GM21447 (cell line): ENCODE data around the gene MMP21.
A peak's percentile ranks its signal among the peaks of the same experiment; 100 is the strongest.

Experiments used
- ATAC-seq: cut with Tn5 transposase; IDR thresholded peaks from one replicate; pipeline ENCODE4 v1.9.1; 2021; ENCODE audit not compliant: unreplicated experiment

Gene MMP21

DNA sequence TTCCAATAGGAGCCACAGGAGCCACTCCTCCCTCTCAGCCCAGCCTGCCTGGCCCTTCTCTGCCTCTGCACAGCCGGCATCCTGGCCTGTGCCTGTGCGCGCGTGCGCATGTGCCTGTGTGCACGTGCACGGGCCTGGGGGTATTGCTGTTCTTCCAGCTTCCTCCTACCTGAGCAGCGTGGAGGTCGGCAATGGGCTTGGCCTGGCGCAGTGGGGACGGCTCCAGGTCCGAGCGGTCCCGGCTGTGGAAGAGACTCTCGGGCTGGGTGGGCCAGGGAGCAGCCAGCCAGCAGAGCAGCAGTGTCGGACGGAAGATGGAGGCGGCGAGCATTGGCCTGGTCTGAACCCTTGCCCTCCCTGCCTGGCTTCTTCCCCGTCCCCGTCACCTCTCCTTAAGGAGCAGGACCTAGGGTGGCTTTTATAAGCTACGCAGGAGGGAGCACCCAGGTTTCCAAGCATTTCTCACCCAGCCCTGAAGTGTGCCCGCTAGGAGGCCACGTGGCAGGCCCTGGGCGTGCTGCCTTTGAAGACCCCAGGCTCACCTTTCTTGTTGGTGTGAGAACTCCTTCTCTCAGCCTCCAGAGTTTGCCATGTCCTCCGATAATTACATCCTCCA is at the start of gene MMP21:
Gene MMP21 (minus strand): TSS at position 331 of the 616 bp plus-strand sequence. CDS start 0 bp downstream, at position 331.
- no peak for ATAC-seq

DNA sequence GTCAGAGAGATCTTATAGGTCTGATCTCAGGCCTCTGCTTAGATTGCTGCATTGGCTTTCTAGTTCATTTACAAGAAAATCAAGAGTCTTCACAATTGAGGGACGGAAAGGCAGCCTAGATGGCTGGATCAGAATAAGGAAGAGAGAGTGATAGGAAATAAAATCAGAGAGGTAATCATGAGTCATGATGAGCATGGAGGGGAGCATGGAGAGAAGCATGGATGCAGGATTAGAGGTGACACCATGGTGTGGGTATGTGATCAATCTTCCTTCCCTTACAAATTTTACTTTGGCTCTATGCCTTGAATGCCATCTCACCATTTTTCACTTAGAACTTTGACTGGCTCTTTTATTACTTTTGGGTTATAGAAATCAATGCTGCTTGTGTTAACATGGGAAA is 49.1 kb upstream of the MMP21 start:
- ATAC-seq, result no peak

GRCh38 chr10:125823663-125824251 is 48.1 kb upstream of the MMP21 start:
- peak; percentile 3 for ATAC-seq

DNA sequence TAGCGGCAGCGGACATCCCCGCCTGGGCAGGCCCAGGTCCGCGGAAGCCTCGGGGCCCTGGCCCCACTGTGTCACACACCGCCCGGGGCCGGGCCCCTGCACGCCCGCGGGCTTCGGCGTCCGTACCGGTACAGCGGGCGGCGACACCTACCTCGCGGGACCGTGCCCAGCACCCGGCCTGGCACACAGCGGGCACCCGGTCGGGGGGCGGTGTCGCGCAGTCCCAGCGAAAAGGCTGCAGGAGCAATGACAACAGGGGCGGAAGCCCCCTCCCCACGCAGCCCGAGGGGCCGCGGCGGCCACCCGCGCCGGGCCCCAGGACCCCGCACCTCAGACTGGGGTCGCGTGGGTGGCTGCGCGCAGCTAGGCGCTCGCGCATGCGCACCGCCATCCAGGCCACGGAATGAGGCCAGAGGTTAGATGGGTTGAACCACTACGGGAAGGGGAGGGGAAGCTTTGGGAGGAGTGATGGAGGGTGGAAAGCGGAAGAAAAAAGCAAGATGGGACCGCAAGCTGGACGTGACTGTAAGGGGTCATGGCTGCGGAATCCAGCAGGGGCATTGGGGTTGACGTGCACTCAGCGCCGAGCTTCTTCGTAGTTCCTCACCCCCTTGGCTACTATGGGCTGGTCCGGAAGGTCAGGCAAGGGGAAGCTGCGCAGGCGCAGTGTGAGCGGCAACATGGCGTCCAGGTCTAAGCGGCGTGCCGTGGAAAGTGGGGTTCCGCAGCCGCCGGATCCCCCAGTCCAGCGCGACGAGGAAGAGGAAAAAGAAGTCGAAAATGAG is 47.4 kb upstream of the MMP21 start, which contains the start of the genes BCCIP and UROS:
Gene BCCIP (plus strand): TSS at position 669 of the 785 bp plus-strand sequence. CDS start 12 bp downstream, at position 681.
Gene UROS (minus strand): TSS at position 381 of the 785 bp plus-strand sequence. CDS start 6,759 bp downstream, outside the sequence.
- peak; percentile 73 for ATAC-seq

DNA sequence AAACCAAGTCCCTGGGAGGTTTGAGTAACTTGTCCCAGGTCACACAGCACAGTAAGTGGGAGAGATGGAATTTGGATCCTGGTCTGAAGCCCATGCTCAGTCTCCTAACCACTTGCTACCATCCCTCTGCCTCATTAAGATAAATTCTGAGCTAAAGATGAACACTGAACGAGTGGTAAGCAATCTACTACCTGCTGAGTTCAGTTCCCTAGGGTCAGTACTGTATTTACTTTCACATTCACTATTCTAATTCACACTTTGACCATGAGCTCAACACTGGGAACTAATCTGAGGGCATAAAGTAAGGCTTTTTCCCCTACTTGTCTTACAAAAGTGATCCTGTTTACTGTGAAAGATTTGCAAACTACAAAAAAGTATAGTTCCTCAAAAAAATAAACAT is 45.1 kb upstream of the MMP21 start:
- ATAC-seq, result peak; percentile 64

GRCh38 chr10:125817337-125817946 is 41.8 kb upstream of the MMP21 start:
- ATAC-seq, result no peak

- no peak for ATAC-seq
These were observed 40.9 kb upstream of the MMP21 start for GRCh38 chr10:125816548-125816947.

GRCh38 chr10:125815764-125816163 is 40.1 kb upstream of the MMP21 start:
- ATAC-seq, result no peak

- no peak for ATAC-seq
These were observed 36.6 kb upstream of the MMP21 start for GRCh38 chr10:125812128-125812750.

GRCh38 chr10:125811251-125811650 is 35.6 kb upstream of the MMP21 start:
- ATAC-seq, result no peak

DNA sequence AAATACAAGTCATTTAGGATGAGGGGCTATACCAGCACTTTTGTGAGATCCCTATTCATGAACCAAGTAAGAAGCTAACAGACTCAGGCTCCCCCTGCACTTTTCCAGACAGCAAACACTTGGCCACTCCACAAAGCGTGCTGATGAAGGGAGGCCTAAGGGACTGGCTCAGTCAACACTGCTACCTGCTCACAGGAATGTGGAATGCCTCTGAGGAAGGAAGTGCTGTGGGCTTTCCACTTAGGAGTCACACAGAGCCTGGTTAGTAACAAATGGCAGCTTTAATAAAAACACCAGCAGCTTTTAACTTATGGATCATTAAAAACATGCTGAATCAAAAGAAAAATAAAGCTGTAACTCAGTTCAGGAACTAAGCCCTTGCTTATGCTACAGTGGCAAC is 32.4 kb upstream of the MMP21 start:
- no peak for ATAC-seq

GRCh38 chr10:125802739-125803138 is 27.1 kb upstream of the MMP21 start:
- no peak for ATAC-seq

DNA sequence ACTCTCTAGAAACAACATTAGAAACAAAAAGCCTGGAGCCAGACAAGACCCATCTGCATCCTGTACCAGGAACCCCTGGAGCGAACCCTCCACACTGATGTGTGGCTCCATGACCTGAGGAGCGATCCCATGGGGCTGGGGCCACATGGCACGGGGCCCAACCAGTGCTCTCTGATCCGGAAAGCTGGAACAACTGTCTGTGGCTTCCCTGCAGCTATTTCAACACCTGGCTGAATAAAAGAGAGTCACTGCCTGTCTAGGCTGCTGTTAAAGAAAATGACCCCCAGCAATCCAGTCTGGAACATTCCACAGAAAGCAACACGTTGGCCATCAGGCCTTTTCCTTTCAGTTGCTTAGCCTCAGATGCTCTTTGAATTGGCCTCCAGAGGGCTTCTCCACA is 26.5 kb upstream of the MMP21 start:
- no peak for ATAC-seq

- ATAC-seq, result no peak
These were observed 26.0 kb upstream of the MMP21 start for GRCh38 chr10:125801574-125801973.

- no peak for ATAC-seq
These were observed 24.0 kb upstream of the MMP21 start for GRCh38 chr10:125799451-125800182.

DNA sequence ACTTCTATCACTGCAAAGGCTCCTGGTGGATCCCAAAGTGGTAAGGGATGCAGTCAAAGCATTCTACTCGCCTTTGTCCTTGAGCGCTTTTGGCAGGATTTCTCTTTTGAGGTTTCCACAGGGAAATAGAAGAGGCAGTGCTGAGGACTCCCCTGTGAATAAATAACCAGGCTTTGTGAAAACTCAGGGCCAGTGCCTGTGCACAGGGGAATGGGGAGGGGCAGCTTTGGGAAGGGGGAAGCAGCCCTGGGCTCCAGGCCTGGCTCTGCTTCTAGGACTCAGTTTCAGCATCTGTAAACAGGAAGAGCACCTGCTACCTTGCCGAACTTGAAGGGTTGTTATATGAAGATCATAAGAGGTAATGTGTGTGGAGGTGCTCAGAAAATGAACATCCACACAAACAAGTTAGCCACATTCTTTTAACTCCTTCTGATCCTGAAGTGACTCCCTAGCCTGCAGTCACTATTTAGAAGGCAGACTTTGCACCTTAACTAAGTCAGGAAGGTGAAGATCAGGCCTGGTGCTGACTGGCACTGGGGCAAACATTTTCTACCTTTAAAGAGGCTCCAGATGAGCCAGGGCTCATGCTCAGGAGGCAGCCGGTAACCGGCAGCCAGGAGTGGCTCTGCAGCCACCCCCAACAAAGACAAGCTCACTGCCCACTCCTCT is 22.5 kb upstream of the MMP21 start:
- ATAC-seq, result no peak

DNA sequence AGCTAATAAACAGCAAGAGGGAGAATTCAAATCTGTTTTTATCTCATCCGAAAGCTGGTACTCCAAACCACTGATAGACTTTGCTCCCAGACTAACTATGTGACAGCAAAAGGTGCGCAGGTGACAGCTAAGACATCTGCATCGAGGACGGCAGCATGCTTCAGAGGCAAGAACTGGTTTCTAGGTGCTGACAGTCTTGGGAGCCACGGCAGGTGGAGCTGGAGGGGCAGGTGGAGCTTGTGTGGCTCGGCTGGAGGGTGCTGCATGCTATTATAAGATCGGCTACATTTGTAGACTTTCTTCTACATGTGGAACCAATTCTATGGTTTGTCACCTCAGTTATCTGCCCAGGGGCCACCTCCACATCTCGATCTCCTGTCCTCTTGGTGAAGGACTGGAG is 21.8 kb upstream of the MMP21 start:
- ATAC-seq, result no peak

DNA sequence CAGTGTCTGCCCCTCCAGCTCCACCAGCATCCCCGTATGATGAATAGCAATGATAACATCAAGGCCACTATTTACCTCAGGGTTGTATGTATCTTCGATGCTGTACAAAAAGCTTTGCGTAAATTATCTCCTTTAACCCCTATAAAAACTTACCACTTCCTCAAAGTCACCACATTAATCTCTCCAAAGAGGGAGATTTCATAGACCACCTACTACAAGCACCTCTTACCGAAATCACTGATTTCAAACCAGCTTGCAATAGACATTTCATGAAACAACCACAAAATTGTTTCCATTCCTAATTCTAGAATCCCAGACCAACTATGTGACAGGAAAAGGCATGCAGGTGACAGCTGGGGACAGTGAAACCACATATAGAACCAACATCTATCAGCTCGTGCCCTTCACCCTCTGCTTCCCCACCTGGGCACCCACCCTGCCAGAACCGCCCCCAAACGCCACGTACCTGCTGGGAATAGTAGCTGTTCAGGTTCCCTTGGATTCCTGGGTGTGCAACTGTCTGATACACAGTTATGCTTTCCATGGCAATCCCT is 20.1 kb upstream of the MMP21 start:
- peak; percentile 59 for ATAC-seq

- ATAC-seq, result no peak
These were observed 19.5 kb upstream of the MMP21 start for GRCh38 chr10:125795128-125795527.
